HG03159 (cell line): ENCODE measurements around the gene SH3RF3.

Source experiments
- ATAC-seq: cut with Tn5 transposase; IDR thresholded peaks from one replicate; pipeline ENCODE4 v1.9.1; 2021; ENCODE audit warnings: mild to moderate bottlenecking, moderate library complexity; ENCODE audit not compliant: unreplicated experiment

The SH3RF3 gene

DNA sequence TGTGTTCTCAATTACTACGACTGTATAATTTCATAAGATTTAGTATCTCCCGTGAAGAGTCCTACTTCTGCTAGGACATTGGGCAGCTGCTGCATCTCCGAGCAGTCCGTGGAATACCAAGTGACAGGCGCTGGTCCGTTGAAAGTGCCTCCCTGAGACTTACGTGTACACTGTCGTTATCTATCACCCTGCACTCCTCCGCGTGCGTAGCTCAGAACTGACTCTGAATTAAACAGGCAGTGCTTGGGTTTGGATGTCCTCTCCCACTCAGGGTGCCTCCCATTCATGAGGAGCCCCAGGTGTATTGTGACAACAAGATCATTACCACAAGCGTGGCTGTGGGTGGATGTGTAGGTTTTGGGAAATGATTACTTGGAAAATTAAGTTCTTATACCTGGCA lies 148.4 kb downstream of the SH3RF3 start:
- ATAC-seq: no peak

GRCh38 chr2:109279243-109279860 lies 150.3 kb downstream of the SH3RF3 start:
- ATAC-seq: no peak

GRCh38 chr2:109280804-109281203 lies 151.8 kb downstream of the SH3RF3 start:
- no peak for ATAC-seq

GRCh38 chr2:109282360-109282759 lies 153.4 kb downstream of the SH3RF3 start:
- no peak for ATAC-seq

- no peak for ATAC-seq
These were observed 153.9 kb downstream of the SH3RF3 start for GRCh38 chr2:109282865-109283264.

- no peak for ATAC-seq
These were observed 155.8 kb downstream of the SH3RF3 start for GRCh38 chr2:109284826-109285225.

- no peak for ATAC-seq
These were observed 156.2 kb downstream of the SH3RF3 start for GRCh38 chr2:109285244-109285651.

- ATAC-seq: no peak
These were observed 158.4 kb downstream of the SH3RF3 start for GRCh38 chr2:109287413-109287812.

- ATAC-seq: no peak
These were observed 158.8 kb downstream of the SH3RF3 start for GRCh38 chr2:109287838-109288237.

DNA sequence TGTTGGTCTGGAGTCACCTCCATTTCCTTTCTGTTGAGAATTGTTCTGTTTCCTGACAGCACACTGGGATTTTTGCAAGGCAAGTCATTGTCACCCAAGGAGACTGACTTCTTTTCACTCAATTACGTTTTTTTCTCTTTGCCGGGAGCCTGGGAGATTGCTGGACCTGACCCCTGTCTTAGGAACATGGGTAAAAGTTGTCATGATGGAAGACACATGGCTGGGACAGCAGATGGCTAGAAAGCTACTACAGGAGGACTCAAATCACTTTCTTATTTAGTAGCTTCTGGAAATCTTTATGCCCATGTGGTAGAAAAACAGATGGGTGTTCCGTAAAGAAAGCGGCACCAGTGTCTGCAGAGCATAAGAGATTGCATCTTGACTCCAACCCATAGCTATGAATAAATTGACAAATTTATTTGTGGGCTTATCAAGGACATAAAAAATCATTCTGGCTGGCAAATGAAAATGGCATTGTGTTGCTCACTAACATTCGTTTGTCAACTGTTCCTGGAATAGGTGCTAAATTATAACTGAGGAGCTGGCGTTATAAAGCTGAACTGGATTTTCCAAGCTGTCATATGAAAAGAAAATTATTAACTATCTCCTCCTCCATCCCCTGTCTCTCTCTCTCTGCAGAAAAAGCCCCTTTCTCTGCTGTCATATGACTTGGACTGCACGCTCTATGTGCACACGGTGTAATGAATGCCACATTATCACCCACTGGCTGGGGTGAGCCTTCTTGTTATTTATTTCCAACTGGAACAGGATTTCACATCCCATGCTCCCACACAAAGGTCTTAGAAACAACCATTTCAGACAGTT lies 159.8 kb downstream of the SH3RF3 start:
- ATAC-seq: no peak

DNA sequence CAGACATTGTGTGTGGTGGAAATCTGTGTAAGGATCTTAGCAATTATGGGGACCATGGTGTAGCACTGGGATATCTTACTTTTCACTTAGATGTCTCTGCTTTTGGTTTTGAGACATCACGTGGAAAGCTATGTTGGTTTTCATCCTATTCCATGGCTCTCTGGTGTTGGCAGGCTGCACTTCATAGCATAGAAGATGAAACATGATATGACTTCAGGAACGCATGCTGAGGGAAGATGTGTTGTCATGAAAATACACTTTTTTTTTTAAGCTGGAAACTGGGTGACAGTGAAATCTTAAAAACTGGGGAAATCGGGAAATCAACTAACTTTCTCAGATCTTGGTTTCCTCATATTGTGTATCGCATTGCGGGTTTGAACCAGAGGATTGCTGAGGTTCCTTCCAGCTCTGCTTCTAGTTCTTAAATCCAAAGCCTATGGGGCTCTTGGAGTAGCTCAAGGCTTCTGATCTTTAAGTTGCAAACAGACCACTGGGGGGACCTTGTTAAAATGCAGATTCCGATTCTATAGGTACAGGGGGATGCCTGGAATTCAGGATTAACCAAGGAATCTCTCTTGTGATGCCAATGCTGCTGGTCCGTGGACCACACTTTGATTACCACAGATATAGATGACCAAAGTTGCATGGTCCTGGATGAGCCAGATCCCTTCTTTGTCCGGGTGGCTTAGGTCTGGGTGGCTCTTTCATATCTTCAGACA lies 160.7 kb downstream of the SH3RF3 start:
- no peak for ATAC-seq

DNA sequence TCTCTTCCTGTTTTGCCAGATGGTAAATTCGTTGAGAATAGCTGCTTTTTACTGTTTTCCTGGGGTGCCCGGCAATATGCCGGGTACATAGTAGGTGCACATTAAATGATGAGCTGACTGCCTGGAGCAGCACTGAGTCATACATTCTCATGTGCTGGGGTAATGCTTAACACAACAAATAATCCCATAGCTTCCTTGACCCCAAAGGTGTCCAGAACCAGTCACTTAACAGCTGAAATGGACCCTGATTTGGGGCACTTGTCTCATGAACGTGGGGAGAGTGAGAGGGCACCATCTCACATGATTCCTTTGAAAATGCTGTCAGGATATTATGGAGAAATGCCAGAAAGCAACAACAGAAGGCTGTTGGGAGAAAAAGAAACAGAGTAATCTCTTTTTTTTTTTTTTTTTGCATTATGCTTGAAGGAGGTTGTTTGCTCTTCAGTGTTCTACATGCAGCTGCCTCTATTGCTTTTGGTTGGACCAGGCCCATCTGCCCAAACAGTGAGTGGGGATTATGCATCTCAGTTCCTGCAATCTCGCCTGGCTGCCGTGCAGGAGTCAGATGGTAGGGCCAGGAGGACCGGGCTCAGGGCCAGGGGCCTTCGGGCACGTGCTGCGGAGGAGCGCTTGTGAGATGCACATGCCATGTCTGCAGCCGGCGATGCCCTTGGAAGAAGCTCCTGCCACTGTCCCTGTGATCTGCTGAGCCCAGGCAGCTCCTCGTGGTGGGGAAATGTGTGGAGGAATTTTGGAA lies 162.1 kb downstream of the SH3RF3 start:
- ATAC-seq: no peak

DNA sequence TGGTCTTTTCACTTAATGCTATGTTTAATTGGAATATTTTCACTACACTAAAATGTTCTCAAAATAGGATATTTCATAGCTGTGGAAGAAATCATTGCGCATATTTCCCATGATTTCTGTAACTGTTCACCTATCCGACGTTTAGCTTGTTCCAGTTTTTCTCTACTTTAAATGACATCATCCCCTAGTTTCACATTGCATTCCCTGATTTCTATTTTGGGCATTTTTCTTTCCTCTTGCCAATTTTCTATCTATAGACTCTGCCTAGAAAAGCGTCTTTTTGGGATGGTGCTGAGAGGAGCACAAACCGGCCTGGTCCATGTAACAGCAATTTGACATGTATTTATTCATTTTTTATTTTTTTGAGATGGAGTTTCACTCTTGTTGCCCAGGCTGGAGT lies 163.4 kb downstream of the SH3RF3 start:
- no peak for ATAC-seq

DNA sequence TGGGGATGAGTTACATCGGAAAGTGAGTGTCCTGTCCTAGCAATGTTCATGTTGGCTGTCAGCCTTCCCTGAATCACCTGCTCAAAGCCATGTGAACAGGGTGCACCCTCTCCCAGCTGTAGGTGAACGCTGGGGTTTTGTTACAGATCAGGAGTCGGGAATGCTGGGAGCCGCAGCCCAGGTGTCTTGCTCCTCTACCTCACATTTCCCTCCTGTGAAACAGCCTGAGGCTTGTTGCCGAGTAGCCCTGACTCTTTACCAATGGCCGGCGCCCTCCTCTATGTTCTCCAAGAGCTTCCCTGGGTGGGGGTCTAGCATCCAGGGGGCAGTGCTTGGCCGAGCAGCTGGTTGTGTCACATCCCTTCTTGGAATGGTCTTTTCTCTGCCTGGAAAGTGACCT lies 164.7 kb downstream of the SH3RF3 start:
- ATAC-seq: no peak

GRCh38 chr2:109294523-109294922 lies 165.5 kb downstream of the SH3RF3 start:
- ATAC-seq: no peak

DNA sequence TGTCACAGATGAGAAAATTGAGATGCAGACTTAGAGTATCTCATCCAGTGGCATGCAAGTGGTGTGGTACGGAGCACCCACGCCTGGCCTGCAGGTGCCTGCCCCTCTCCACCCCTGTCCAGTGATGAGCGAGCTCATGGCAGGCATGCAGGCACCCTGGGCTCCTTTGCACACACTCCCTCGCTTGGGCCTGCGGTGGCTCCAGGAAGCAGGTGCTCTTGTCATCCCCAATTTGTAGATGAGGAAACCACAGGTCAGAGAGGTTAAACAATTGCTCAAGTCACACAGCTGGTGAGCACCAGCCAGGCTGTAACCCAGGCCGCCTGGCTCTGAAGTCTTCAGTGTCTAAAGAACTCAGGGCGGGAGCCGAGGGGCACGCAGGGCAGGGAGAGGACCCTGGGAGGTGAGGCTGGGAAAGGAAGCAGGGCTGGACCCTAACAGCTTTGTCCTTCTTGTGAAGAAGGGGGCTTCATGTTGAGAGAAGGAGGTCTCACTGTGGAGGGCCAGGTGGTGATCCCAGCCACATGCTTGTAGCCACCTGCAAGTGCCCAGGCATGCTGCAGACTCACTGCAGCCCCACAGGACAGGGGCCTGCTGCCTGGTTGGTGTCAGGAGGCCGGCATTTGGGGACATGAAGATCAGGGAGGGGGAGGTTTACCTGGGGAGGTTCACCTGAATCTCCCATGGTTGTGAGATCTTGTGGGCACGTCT lies 166.2 kb downstream of the SH3RF3 start:
- no peak for ATAC-seq

- ATAC-seq: no peak
These were observed 166.7 kb downstream of the SH3RF3 start for GRCh38 chr2:109295781-109296117.

DNA sequence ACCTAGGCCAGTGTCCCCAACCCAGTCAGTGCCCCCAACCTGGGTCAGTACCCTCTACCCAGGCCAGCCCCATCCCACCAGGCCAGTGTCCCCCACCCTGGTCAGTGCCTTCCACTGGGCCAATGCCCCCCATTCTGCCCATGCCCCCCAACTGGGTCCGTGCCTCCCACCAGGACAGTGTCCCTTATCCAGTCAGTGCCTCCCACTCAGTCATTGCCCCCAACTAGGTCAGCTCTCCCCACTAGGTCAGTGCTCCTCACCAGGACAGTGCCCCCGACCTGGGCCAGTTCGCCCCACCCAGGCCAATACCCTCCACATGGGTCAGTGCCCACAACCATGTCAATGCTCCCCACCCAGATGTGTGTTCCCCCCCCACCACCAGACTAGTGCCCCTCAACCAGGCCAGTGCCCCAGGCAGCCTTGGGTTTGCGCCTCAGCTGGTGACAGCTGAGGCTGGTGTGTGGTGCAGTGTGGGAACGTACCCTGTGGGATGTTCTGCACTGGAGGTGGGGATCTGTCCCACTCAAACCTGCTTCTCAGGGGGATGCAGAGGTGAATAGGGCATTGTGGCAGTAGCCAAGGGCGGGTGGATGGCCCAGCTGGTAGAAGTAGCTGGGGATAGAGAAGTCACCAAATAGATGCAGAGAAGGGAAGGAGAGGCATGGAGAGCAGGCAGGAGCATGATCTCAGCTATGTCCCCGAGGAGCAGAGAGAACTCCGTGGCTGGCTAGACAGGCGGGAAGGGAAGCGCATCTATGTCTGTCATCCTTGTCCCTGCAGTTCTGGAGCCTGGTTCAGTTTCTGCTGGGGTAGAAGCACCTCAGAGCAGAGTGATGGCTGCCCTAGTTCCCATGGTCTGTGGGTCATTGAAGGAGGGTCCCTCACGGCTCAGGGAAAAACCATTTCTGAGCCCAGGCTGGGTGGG lies 168.8 kb downstream of the SH3RF3 start:
- no peak for ATAC-seq

DNA sequence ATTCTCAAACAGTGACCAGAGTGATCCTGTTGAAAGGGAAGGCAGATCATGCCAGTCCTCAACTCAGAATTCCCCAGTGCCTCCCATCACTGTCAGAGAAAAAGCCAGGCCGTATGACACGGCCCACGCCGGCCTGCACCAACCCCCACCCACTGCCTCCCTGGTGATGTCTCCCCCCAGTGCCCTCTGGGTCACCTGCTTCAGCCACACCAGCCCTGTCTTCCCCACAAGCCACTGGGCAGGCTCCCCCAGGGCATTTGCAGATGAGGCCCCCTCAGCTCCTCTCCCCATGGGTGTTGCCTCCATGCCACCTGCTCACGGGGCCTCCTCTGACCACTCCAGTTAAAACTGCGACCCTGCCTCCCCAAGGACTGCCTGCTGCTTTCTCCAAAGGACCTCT lies 169.8 kb downstream of the SH3RF3 start:
- no peak for ATAC-seq

- no peak for ATAC-seq
These were observed 170.5 kb downstream of the SH3RF3 start for GRCh38 chr2:109299536-109299935.
